A549 (cell line): ENCODE measurements around the gene SLIT3. TPM values are rescaled to one million over a fixed set of nuclear protein-coding genes. Genes with fewer than 3 reads are reported as not detected.

ENCODE experiments used
- ATAC-seq, 2 experiments: fragments of 200-7000 bp in 1 of 2; fragments of >200 bp in 1 of 2; cut with Nextera tagmentation in 1 of 2; cut with Tn5 transposase in 1 of 2; 3 replicates each; pipeline versions ENCODE4 v1.8.0 to v1.9.1; 2018 to 2020; ENCODE audit warnings: mild to moderate bottlenecking in 1 of 2, moderate library complexity in 1 of 2
- CTCF ChIA-PET: fragments of 300-600 bp; sonication (Branson Sonifier 250); formaldehyde crosslinking; extraction: SDS; loops from one replicate; lab custom pipeline; 2021; ENCODE audit warnings: antibody characterized with exemption, inconsistent platforms; lab: Yijun Ruan, JAX
- POLR2A ChIA-PET: fragments of 350-600 bp; formaldehyde crosslinking; extraction: SDS; loops from one replicate; lab custom pipeline; 2021; ENCODE audit warnings: antibody characterized with exemption, inconsistent platforms; lab: Yijun Ruan, JAX
- DNase-seq, 2 experiments: peaks; one replicate each; pipeline versions ENCODE4 v3.0.0 to v3.0.0-alpha.2; 2011 to 2016; ENCODE audit warnings: low read depth in 1 of 2, low spot score in 1 of 2
- FAIRE-seq: peaks from 2 replicates; lab custom pipeline; 2011; peaks lifted over from hg19 to GRCh38; lab: Jason Lieb, UNC
- H3K27ac ChIP-seq, 2 experiments: fragments of >200 bp; sonication (Bioruptor Twin); formaldehyde crosslinking; 3 replicates each; pipeline ENCODE4 v1.5.1; 2016 to 2017
- H3K4me1 ChIP-seq: fragments of >200 bp; sonication (Bioruptor Twin); formaldehyde crosslinking; 3 replicates; pipeline ENCODE4 v1.6.1; 2016
- H3K4me2 ChIP-seq: fragments of >200 bp; sonication (Bioruptor Twin); formaldehyde crosslinking; 3 replicates; pipeline ENCODE4 v1.6.1; 2016
- H3K4me3 ChIP-seq: fragments of >200 bp; sonication (Bioruptor Twin); formaldehyde crosslinking; 3 replicates; pipeline ENCODE4 v1.5.1; 2016
- H3K9me3 ChIP-seq: fragments of >200 bp; sonication (Bioruptor Twin); formaldehyde crosslinking; 3 replicates; pipeline ENCODE4 v1.6.1; 2016
- BCL3 ChIP-seq: fragments of >200 bp; sonication (Bioruptor Twin); formaldehyde crosslinking; IDR thresholded peaks from 3 replicates; pipeline ENCODE4 v1.6.1; 2016
- CBX2 ChIP-seq: fragments of 200-600 bp; sonication (generic); IDR thresholded peaks from 2 replicates; pipeline ENCODE4 v1.6.1; 2016; ENCODE audit warnings: low read depth, mild to moderate bottlenecking, borderline replicate concordance
- CTCF ChIP-seq: fragments of >200 bp; sonication (Bioruptor Twin); formaldehyde crosslinking; IDR thresholded peaks from 3 replicates; pipeline ENCODE4 v1.5.1; 2016
- E2F6 ChIP-seq: IDR thresholded peaks from 2 replicates; pipeline ENCODE4 v1.6.1; 2012; ENCODE audit warnings: low read depth, borderline replicate concordance
- ELK1 ChIP-seq: fragments of 150-350 bp; IDR thresholded peaks from 2 replicates; pipeline ENCODE4 v1.6.1; 2014; ENCODE audit warnings: low read depth, mild to moderate bottlenecking, low read length
- EP300 ChIP-seq, 2 experiments: fragments of >200 bp; sonication (Bioruptor Twin); formaldehyde crosslinking; IDR thresholded peaks; 2 replicates in 1 of 2; 3 replicates in 1 of 2; pipeline ENCODE4 v1.6.1; 2016 to 2017
- GATA3 ChIP-seq: IDR thresholded peaks from 2 replicates; pipeline ENCODE4 v1.6.1; 2012; ENCODE audit warnings: borderline replicate concordance
- HDAC2 ChIP-seq: fragments of 200-600 bp; sonication (generic); IDR thresholded peaks from 2 replicates; pipeline ENCODE4 v1.6.1; 2016
- HES2 ChIP-seq: fragments of >200 bp; sonication (Bioruptor Twin); formaldehyde crosslinking; IDR thresholded peaks from 2 replicates; pipeline ENCODE4 v1.6.1; 2016
- HMGXB4 ChIP-seq: fragments of 250-450 bp; sonication (Bioruptor Pico); IDR thresholded peaks from 2 replicates; pipeline ENCODE4 v1.5.0; 2021; ENCODE audit warnings: mild to moderate bottlenecking, moderate library complexity, borderline replicate concordance
- HOXA7 ChIP-seq: fragments of 250-450 bp; sonication (Bioruptor Pico); IDR thresholded peaks from 2 replicates; pipeline ENCODE4 v1.5.0; 2020; ENCODE audit warnings: mild to moderate bottlenecking, moderate library complexity
- JUNB ChIP-seq: fragments of >200 bp; sonication (Bioruptor Twin); formaldehyde crosslinking; IDR thresholded peaks from 2 replicates; pipeline ENCODE4 v1.6.1; 2016
- MAX ChIP-seq: IDR thresholded peaks from 2 replicates; pipeline ENCODE4 v1.6.1; 2012
- MYC ChIP-seq: IDR thresholded peaks from 2 replicates; pipeline ENCODE4 v1.6.1; 2012; ENCODE audit warnings: mild to moderate bottlenecking, inconsistent platforms, low read length, improper control_type of control experiment, borderline replicate concordance
- PBX3 ChIP-seq: IDR thresholded peaks from 2 replicates; pipeline ENCODE4 v1.6.1; 2012
- REST ChIP-seq: fragments of 200-600 bp; sonication (generic); IDR thresholded peaks from 2 replicates; pipeline ENCODE4 v1.6.1; 2016; ENCODE audit warnings: antibody characterized with exemption, mild to moderate bottlenecking, moderate library complexity
- TFCP2L1 ChIP-seq: fragments of 250-450 bp; sonication (Bioruptor Pico); IDR thresholded peaks from 2 replicates; pipeline ENCODE4 v1.5.0; 2021; ENCODE audit warnings: mild to moderate bottlenecking
- TP53 ChIP-seq: fragments of 250-450 bp; sonication (Bioruptor Pico); IDR thresholded peaks from 2 replicates; pipeline ENCODE4 v1.5.0; 2021; ENCODE audit warnings: mild to moderate bottlenecking, moderate library complexity
- ZC3H11A ChIP-seq: fragments of 450-650 bp; IDR thresholded peaks from 2 replicates; pipeline ENCODE4 v1.6.1; 2014; ENCODE audit warnings: antibody characterized with exemption, mild to moderate bottlenecking
- ZNF302 ChIP-seq: fragments of 250-450 bp; sonication (Bioruptor Pico); IDR thresholded peaks from 2 replicates; pipeline ENCODE4 v1.9.0; 2021; ENCODE audit warnings: inconsistent platforms, mild to moderate bottlenecking, moderate library complexity
- WGBS: methylation state at CpG from one replicate; pipeline ENCODE4 v1.1.6; 2017; ENCODE audit errors: missing lambda C conversion rate; 5-methylcytosine and 5-hydroxymethylcytosine counted together
- polyA plus RNA-seq, 4 experiments: library from polyadenylated mRNA; depleted of rRNA in 3 of 4; stranded (reverse); fragments of >200 nt; fragmentation: RNase III in 1 of 4; extraction: RNeasy Plus Mini Kit Qiagen cat#74134 plus additional on column Dnase treatment in 1 of 4; gene quantifications; 2 replicates in 3 of 4; 3 replicates in 1 of 4; pipeline ENCODE4 v1.2.3, GENCODE V29; 2011 to 2017

Gene SLIT3
- polyA plus RNA-seq, 2 of the 4 experiments (the other 2 are of a cell fraction): 12.7 to 22.9 TPM

- H3K27ac ChIP-seq: peak overlapping the region in 1 of 2 experiments; percentile 40; a peak in 2 of 6 replicates
- ChIA-PET POLR2A (no interaction called here), CTCF (interaction anchor here (1.0 kb wide), 1 partner anchor 170 kb away, joined by 3 read pairs; no protein-coding TSS in a partner anchor)
- WGBS: 38% methylated on average over 8 of the region's 8 CpGs
- DNase-seq: peak in 1 of 2 experiments; percentile 53
- no peaks in the 10 kb centered on the region for H3K9me3 ChIP-seq
- TF ChIP-seq GATA3: peak; percentile 31; the same call in 1 of the 2 replicates
- no peak for TF ChIP-seq TP53
- TF ChIP-seq HMGXB4 (CRISPR knock-in tag): no peak
- 0 out of 2 replicates have a peak, but pooled peaks have one; percentile 15 for TF ChIP-seq JUNB
- FAIRE-seq: no peak
- H3K4me3 ChIP-seq: no peak overlapping the region
- ATAC-seq: peak in 1 of 2 experiments; percentile 66; a peak in 3 of 6 replicates
- H3K4me1 ChIP-seq: peaks cover 15% of the 10 kb centered on the region; the same call in 1 of the 3 replicates
- no peak overlapping the region for H3K4me2 ChIP-seq
These were observed 119.1 kb downstream of the SLIT3 start for GRCh38 chr5:169181814-169182213.

- no peak for DNase-seq
- no peak for ATAC-seq
- ChIA-PET POLR2A (interaction anchor here (0.6 kb wide), 1 partner anchor 89 kb away, joined by 3 read pairs; no protein-coding TSS in a partner anchor), CTCF (interaction anchor here (0.7 to 0.9 kb wide), 2 partner anchors 10 to 225 kb away, joined by 3 read pairs; no protein-coding TSS in a partner anchor)
- H3K9me3 ChIP-seq: no peaks in the 10 kb centered on the region
- TF ChIP-seq PBX3: no peak
- no peak for TF ChIP-seq MAX
- no peak for TF ChIP-seq EP300 (IDR thresholded peaks at IDR 0.05)
- TF ChIP-seq REST: no peak
- TF ChIP-seq HOXA7: no peak
- TF ChIP-seq E2F6: no peak
- no peak for TF ChIP-seq CBX2
- no peak for TF ChIP-seq HES2
- no peak for FAIRE-seq
- 89% methylated on average over 3 of the region's 3 CpGs for WGBS
- H3K4me3 ChIP-seq: no peak overlapping the region
- peaks cover 15% of the 10 kb centered on the region; the same call in 1 of the 3 replicates for H3K4me1 ChIP-seq
- no peak overlapping the region for H3K27ac ChIP-seq
- no peak overlapping the region for H3K4me2 ChIP-seq
These were observed 122.2 kb downstream of the SLIT3 start for GRCh38 chr5:169178754-169179153.

- ATAC-seq (no peak), DNase-seq (no peak), FAIRE-seq (no peak)
- Histone ChIP-seq H3K9me3 (no peaks in the 10 kb centered on the region), H3K4me1 (peaks cover 15% of the 10 kb centered on the region; the same call in 1 of the 3 replicates), H3K27ac (no peak overlapping the region), H3K4me2 (no peak overlapping the region), H3K4me3 (no peak overlapping the region)
- CTCF ChIA-PET: interaction anchor here (0.9 kb wide), 1 partner anchor 10 kb away, joined by 3 read pairs; no protein-coding TSS in a partner anchor
- POLR2A ChIA-PET: interaction anchor here (0.6 kb wide), 1 partner anchor 89 kb away, joined by 3 read pairs; no protein-coding TSS in a partner anchor
- 93% methylated on average over 5 of the region's 5 CpGs for WGBS
- no peak for TF ChIP-seq MYC
- no peak for TF ChIP-seq ELK1
- no peak for TF ChIP-seq ZC3H11A
- TF ChIP-seq BCL3: no peak
- no peak for TF ChIP-seq TFCP2L1
- no peak for TF ChIP-seq HDAC2
- TF ChIP-seq CTCF: no peak
- TF ChIP-seq ZNF302 (CRISPR knock-in tag): no peak
These were observed 122.7 kb downstream of the SLIT3 start for GRCh38 chr5:169178274-169178673.
